KG1 (cell line): Measurements from ENCODE around the gene PTPRZ1.
A peak's percentile ranks its signal among the peaks of the same experiment; 100 is the strongest.

Experiments used
- DNase-seq: peaks from one replicate; lab custom pipeline; 2025; lab: John Stamatoyannopoulos, UW

PTPRZ1 gene

DNA sequence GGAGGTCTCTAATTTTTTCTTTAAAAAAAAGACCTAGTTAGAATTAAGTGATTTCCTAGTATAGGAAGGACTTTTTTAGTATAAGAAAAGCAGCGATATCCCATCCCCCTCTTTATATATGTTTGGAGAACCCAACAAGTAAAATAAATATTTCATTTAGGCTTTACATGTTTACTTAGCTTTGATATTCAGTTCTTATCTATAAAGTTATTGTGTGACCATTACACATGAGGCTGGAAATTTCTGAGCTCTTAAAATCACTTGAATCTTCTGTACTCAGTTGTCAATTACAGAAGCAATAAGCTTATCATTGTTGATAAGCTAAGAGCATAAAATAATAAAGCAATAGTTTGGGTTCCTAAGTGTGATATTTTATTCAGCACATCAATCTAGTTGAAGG lies 181.4 kb downstream of the PTPRZ1 start:
- no peak for DNase-seq

DNA sequence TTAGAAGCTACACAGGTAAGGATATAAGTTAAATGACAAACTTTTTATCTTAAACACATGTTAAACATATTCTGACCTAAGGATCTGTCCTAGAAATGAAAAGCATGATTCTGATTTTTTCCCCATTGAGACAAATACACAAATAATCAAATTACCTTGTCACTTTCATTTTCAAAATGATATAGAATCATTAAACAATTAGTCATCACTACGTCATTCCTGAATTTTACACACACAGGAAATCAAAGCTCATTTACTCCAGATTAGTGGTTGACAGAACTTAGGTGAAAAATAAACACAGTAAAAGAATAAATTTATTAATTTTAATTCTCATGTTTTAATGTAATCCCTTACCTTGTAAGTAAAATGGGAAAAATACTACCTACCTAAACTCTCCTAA lies 182.1 kb downstream of the PTPRZ1 start:
- DNase-seq, result no peak

DNA sequence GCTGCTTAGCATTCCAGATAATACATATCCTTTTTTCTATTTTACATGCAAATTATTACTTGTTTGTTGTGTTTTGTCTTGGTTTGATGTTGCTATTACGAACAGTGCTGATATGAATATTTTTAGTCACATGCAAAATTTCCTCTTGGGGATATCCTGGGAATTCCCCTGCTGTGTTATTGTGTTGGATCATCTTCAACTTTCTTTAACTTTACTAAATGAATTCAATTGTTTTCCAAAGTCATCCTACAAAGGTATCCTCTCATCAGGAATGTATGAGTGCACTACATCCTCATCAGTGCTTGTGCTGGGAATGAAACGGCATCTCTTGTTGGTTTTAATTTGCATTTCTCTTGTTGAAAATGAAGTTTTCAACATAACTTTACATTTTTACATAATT lies 184.0 kb downstream of the PTPRZ1 start:
- no peak for DNase-seq

DNA sequence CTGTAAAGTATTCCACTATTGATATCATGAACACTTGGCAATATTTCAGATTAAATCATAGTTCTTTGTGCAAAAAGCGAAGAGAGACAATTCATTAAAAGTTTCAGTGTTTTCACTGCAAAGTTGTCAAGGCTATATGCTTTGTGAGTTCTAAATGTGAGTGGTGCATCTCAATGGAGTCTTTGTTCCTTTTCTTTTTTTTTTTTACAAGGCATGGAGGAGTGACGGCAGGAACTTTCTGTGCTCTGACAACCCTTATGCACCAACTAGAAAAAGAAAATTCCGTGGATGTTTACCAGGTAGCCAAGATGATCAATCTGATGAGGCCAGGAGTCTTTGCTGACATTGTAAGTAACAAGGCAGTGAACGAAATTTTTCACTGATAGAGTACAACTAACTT lies 186.6 kb downstream of the PTPRZ1 start:
- DNase-seq, result no peak

DNA sequence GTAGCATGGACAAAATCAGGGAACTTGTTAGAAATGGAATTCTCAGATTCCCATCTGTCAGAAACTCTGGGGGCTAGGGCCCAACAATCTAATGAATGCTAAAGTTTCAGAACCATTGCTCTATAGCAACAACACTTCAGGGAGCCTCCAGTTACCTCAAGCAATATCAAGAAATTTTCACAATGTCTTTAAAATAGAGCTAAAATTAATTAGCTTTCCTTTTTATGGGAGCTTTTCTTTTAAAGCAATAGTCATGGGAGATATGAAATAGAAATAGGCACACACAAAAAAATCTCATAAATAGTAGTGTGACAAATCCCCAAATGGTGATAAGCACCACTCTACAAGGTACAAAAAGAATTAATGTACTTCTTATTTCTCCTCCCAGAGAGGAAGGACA lies 190.2 kb downstream of the PTPRZ1 start:
- DNase-seq, result no peak

DNA sequence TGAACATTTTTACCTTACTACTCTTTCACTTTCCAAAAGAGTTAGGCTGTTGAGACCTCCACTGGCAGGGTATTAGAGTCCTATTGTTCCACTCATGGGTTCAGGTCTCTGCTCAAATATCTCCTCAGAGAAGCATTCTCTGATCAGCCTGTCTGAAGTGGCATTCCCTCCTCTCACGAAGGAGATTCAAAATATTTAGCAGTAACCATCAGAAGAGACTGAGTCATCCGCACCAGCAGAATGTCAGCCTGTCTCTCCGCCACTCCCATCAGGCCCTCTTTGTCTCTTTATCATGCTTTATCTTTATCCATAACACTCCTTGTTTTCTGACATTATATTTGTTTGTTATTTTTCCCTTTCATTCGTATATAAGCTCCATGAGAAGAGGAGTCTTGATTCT lies 192.0 kb downstream of the PTPRZ1 start:
- DNase-seq, result no peak

DNA sequence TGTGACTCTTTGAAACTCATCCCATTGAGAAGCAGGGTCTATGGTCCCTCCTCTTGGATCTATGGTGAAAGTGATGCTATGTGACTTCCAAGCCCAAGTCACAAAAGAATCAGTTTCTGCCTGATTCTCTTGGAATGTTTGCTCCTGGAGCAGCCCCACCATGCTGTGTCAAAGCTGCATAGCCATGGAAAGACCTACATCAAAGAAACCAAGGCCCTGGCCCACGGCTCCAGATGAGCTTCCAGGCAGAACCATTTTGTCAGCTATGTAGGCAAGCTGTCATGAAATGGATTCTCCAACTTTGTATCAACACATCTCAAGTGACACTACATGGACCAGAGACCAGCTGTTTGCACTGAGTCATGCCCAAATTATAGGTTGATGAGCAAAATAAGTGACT lies 194.1 kb downstream of the PTPRZ1 start:
- DNase-seq, result no peak

DNA sequence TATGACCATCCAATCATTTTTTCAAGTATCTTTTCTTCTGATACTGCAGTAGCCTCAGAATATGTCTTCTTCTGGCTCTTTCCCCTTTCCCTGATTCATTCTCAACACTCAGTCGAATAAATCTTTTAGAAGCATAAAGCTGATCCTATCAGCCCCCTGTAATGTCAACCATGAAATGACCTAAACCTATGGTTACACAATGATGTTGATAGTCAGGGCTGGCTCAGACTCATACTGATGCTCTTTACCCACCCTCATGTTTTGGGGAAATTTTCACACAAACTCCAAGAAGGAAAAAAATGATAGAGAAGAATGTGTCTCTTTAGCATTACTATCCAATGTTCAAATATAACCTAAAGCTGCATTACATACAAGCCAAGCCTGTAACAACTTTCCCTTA lies 195.1 kb downstream of the PTPRZ1 start:
- no peak for DNase-seq

DNA sequence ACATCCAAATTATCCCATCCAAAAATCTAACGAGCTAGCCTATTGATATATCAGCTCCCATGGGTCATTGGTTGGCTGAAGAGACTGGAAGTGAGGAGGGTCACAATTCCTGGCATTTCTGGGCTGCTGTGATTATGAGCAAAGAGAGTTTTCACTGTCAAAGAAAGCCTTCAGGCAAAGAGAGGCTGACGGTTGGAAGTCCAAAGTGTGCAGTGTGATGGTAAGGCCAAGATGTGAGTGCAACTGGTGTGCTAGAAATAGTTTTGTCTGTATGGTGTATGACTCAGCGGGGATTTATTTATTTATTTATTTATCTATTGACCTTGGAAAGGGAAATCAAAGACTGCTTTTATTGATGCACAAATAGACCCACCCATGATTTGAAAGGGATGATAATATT lies 196.0 kb downstream of the PTPRZ1 start:
- no peak for DNase-seq

DNA sequence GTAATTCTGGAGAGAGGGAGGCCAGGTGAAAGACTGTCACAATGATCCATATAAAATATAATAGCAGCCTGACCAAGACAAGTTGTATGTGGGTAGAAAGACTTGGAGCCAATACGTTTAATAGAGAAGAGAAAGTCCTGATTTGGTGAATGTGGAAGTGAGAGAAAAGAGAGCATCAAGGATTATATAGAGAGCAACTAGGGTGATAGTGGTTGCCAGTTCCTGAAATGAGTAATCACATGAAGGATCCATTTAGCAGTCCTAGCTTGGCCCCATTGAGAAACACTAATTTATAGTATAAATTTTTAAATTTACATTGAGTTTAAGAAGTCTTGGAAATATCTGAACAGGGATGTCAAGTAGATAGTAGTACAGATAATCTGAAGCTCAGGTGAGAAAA lies 197.1 kb downstream of the PTPRZ1 start:
- DNase-seq, result no peak

DNA sequence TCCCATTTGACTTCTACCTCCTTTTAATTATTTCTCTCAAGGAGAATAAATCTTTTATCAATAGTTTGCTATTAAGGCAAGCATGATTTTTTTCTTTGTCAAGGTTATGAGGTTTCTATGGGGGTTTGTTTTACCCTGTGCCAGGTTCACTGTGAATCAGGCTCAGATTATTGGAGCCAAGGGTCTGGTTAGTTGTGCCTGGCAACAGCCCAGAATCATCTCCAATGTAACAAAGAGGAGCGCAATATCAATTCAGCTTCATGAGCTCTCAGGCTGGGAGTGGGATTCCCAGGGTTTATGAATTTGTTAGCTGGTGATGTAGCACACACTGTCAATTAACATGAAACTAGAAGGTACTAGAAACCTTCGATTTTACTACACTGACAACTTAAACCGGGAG lies 197.9 kb downstream of the PTPRZ1 start:
- no peak for DNase-seq

DNA sequence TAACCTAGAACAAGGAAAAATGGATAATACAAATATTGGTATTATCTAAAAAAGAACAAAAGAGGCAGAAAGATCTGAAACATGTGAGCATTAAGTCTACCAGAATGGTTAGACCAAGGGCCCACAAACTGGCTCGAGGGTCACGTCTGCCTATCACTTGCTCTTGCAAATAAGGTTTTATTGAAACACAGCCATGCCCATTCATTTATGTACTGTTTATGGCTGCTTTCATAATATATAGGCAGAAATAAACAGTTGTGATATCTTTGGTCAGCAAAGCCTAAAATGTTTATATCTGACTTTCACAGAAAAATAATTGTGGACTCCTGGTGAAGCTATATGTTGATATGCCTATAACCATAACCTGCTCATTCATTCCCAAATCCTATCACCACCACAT lies 199.3 kb downstream of the PTPRZ1 start:
- no peak for DNase-seq

DNA sequence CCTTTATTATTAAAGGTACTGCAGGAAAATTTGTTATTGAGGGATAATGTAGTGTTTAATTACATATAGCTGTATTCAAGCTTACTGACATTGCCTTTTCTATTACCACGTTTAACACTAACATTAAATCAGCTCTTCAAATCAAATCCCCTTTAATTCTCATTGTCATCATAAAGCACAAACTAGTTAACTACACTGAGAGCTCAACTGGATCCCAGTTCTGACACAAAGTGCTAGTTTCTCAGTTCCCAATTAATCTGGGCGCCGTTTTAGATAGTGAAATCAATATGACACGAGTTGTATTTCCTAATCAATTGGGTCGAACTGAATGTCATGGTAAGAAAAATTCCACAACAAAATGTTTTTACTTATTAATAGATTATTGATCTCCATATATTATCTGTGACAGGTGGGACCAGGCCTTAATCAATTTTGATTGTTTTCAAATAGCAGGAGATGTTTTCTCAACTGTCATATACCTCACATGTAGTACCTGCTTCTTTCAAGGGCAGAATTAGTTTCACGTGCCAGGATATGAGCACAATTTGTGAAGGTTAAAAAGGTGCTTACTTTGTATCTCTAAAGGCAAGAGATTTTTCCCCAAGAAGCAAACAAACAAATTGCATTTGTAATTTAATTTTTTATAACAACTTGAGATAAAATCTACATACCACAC lies 200.1 kb downstream of the PTPRZ1 start:
- no peak for DNase-seq

DNA sequence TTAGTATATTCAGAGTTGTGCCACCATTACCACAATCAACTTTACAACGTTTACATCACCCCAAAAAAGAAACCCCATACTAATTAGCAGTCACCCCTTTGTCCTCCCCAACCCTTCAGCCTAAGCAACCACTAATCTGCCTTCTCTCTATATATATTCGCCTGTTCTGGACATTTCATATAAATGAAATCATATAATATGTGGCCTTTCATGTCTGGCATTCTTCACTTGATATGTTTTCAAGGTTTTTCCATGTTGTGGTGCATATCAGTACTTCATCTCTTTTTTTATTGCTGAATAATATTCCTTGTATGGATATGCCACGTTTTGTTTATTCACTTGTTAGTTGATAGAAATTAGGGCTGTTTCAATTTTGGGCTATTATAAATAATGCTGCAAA lies 200.7 kb downstream of the PTPRZ1 start:
- DNase-seq, result no peak

DNA sequence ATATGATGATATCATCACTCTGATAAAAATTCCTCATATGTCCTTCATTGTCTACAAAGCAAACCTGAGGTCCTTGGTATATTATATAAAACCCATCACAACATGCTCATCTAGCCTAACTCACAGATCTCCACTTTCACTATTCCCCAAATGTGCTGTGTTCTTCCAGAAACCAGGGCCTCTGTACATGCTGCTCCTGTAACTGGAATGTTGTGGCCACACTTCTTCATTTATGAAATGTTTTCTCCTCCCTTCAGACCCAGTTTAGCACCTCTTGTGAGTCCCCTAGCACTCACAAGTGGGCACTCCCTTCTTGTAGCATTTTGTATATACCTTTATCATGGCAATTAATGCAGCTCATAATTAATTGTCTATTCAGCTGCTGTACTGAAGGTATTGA lies 209.2 kb downstream of the PTPRZ1 start:
- no peak for DNase-seq

DNA sequence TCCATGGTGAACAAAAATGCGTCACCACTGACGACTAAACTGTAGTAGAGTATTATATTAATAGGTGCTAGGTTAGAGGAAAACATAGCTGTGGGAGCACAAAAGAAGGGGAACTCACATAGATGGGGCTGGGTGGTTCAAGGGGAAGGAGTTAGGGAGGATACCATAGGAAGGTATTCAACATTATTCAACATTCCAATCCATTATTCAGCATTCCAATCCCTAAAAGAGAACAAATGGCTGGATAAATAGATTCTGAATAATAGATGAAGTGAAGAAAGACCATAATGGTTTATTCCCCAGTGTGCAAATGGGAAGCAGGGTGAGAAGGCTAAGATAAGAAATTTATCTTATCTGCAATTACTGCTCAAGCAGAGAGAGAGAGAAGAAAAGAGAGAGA lies 209.7 kb downstream of the PTPRZ1 start:
- DNase-seq, result no peak

DNA sequence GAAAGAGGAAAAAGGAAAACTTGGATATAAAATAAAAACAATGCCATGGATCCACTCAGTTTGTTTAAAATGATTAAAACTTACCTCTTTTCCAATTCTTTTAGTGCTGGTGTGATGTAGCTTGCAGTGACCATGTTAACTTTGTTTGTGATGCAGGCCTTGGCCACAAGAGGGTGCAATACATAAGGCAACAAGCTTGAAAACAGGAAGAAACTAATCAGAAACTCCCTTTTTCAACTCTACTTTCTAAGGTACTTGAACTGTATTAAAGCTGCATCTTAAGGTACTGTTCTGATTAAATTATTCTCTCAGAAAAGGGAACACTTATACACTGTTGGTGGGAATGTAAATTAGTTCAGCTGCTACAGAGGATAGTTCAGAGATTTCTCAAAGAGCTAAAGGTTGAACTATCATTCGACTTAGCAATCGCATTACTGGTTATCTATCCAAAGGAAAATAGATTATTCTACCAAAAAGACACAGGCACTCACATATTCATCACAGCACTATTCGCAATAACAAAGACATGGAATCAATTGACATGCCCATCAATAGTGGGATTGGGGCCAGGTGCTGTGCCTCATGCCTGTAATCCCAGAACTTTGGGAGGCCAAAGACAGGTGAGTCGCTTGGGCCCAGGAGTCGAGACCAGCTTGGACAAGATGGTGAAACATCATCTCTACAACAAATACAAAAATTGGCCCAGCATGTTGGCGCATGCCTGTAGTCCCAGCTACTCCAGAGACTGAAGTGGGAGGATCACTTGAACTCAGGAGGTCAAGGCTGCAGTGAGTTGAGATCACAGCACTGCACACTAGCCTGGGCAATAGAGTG lies 220.2 kb downstream of the PTPRZ1 start:
- peak; percentile 18 for DNase-seq

DNA sequence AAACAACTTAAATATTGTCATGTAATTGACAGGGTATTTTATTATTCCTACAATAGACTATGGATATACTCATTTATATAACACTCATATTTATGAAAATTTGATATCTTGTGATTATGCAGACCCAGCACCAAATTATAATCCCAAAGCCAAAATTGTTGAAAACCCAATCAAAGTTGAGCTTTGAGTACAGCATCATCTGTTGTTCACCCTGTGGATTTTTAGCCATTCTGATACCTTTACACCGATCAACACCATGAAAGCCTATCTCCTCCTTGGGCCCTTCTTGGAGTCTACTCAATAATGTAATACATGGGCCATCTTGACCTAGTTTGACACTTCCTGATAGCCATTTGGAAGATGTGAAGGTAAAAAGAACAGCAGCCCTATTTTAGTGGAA lies 221.6 kb downstream of the PTPRZ1 start:
- no peak for DNase-seq

DNA sequence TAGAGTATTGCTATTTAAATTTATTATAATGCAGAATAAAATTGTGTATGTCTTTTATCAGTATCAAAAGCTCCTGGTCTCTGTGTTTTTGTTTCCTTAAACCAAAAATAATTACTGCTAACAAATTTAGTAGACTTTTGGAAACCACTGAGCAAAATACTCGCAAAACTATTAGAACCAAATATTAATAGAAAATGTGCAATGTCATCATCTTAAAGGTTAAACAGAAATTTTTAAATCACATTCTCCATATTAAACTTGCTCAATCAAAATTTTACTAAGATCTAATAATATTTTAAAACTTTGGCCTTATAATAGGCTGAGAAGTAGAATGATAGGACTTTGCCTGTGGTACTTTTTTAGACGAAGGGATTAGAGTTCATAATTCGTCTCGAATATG lies 222.7 kb downstream of the PTPRZ1 start:
- DNase-seq, result no peak

DNA sequence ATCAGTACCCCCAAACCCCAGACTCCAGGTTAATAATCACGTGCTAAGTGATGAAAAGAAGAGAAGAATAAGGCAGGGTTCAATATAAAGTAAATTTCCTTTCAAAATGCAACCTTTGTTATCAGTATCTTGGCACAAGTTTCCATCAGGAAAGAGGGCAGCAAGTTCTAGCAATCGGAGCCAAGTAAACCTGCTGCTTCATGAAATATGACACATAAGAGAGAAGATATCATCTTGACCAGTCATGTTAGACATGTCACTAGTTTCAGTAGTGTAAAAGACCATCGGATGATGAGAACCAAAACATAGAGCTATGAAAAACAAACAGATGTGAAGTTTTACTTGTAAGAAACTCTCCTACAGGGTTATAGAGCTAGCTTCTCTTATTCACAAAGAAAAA lies 227.1 kb downstream of the PTPRZ1 start:
- DNase-seq, result no peak

DNA sequence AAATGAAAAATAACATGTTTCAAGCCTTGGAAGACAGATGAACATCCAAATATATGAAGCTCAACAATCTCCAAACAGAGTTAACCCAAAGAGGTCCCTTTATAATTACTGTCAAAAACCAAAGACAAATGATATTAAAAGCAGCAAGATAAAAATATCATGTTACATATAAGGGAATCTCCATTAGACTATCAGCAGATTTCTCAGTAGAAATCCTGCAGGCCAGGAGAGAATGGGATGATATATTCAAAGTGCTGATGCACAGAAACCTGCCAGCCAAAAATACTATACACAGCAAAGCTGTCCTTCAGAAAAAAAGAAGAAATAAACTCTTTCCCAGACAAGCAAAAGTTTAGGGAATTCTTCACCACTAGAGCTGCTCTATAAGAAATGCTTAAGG lies 230.1 kb downstream of the PTPRZ1 start:
- no peak for DNase-seq
